HCT116 (cell line): ENCODE measurements around the gene SBSN. TPM values are rescaled to one million over a fixed set of nuclear protein-coding genes. Genes with fewer than 3 reads are reported as not detected.

ENCODE experiments used
- ATAC-seq: fragments of 200-7000 bp; cut with Tn5 transposase; 2 replicates; pipeline ENCODE4 v1.9.1; 2020; ENCODE audit warnings: mild to moderate bottlenecking, moderate library complexity
- BruUV-seq: library from RNA; stranded (reverse); fragments of 400-500 nt; replicated peaks from 2 replicates; lab custom pipeline; 2021; lab: Mats Ljungman, UMichigan
- CTCF ChIA-PET: fragments of 300-600 bp; sonication (Branson Sonifier 250); formaldehyde crosslinking; loops from one replicate; lab custom pipeline; 2021; ENCODE audit warnings: antibody characterized with exemption; lab: Charles Lee
- POLR2A ChIA-PET: fragments of 300-600, 350-600 bp; sonication (Branson Sonifier 250); formaldehyde crosslinking; loops from one replicate; lab custom pipeline; 2021; ENCODE audit warnings: antibody characterized with exemption; lab: Charles Lee
- RAD21 ChIA-PET, 2 experiments: fragments of 300-600 bp; sonication (Branson Sonifier 250); formaldehyde crosslinking; loops; one replicate each; lab custom pipeline; 2023; ENCODE audit warnings: low total read pairs in 2 of 2; ENCODE audit not compliant: uncharacterized antibody in 2 of 2, unreplicated experiment in 2 of 2, low non-redundant PET in 1 of 2; lab: Charles Lee
- DNase-seq: peaks from one replicate; pipeline ENCODE4 v3.0.0-alpha.2; 2010; ENCODE audit warnings: low read depth, low spot score
- H2AFZ ChIP-seq: fragments of 200-600 bp; shearing (Covaris generic), sonication (generic); 2 replicates; pipeline ENCODE4 v1.6.1; 2017; ENCODE audit warnings: low read depth, mixed run types, mixed read lengths, antibody characterized with exemption, low read length; ENCODE audit not compliant: poor library complexity, severe bottlenecking
- H3K27ac ChIP-seq: 2 replicates; pipeline ENCODE4 v1.5.1; 2012; ENCODE audit warnings: low read depth, low read length
- H3K27me3 ChIP-seq: fragments of 200-600 bp; sonication (generic); 2 replicates; pipeline ENCODE4 v1.6.1; 2016; ENCODE audit warnings: mixed run types, low read length, mixed read lengths; ENCODE audit not compliant: insufficient read depth
- H3K36me3 ChIP-seq, 2 experiments: fragments of 200-500 bp in 1 of 2; fragments of 200-600 bp in 1 of 2; sonication (Bioruptor generic) in 1 of 2; sonication (generic) in 1 of 2; 2 replicates each; pipeline versions ENCODE4 v1.5.1 to v1.6.1; 2014 to 2016; ENCODE audit warnings: low read length in 2 of 2, inconsistent platforms in 1 of 2, mixed read lengths in 1 of 2, mixed run types in 1 of 2; ENCODE audit not compliant: insufficient read depth in 2 of 2, control insufficient read depth in 1 of 2
- H3K4me1 ChIP-seq, 2 experiments: fragments of 200-600 bp in 1 of 2; sonication (generic) in 1 of 2; 2 replicates each; pipeline versions ENCODE4 v1.5.1 to v1.6.1; 2012 to 2017; ENCODE audit warnings: low read length in 2 of 2, inconsistent platforms in 1 of 2, mild to moderate bottlenecking in 1 of 2, mixed read lengths in 1 of 2, mixed run types in 1 of 2, moderate library complexity in 1 of 2; ENCODE audit not compliant: insufficient read depth in 2 of 2, control insufficient read depth in 1 of 2
- H3K4me2 ChIP-seq: fragments of 200-600 bp; sonication (generic); 2 replicates; pipeline ENCODE4 v1.6.1; 2017; ENCODE audit warnings: mixed run types, low read length, mixed read lengths
- H3K4me3 ChIP-seq, 2 experiments: fragments of 200-600 bp in 1 of 2; sonication (generic) in 1 of 2; replicated peaks in 1 of 2; 2 replicates each; pipeline ENCODE4 v1.5.1; 2011 to 2016; ENCODE audit warnings: low read length in 2 of 2, control low read depth in 1 of 2, low read depth in 1 of 2, mild to moderate bottlenecking in 1 of 2, mixed read lengths in 1 of 2, mixed run types in 1 of 2
- H3K79me2 ChIP-seq: fragments of 200-600 bp; sonication (generic); 2 replicates; pipeline ENCODE4 v1.6.1; 2017; ENCODE audit warnings: mild to moderate bottlenecking, mixed run types, low read length, moderate library complexity, mixed read lengths; ENCODE audit not compliant: insufficient read depth
- H3K9ac ChIP-seq: fragments of 200-600 bp; sonication (generic); 2 replicates; pipeline ENCODE4 v1.6.1; 2016; ENCODE audit warnings: low read length, mixed read lengths
- H3K9me2 ChIP-seq: fragments of 200-600 bp; sonication (generic), shearing (Covaris generic); 2 replicates; pipeline ENCODE4 v1.6.1; 2017; ENCODE audit warnings: mixed run types, mild to moderate bottlenecking, moderate library complexity; ENCODE audit not compliant: insufficient read depth
- H3K9me3 ChIP-seq, 2 experiments: fragments of 200-500 bp in 1 of 2; fragments of 200-600 bp in 1 of 2; sonication (Bioruptor generic) in 1 of 2; sonication (generic) in 1 of 2; 2 replicates each; pipeline ENCODE4 v1.6.1; 2014 to 2017; ENCODE audit warnings: low read length in 2 of 2, mixed read lengths in 2 of 2, inconsistent platforms in 1 of 2, low read depth in 1 of 2, mild to moderate bottlenecking in 1 of 2, mixed run types in 1 of 2, moderate library complexity in 1 of 2; ENCODE audit not compliant: control insufficient read depth in 1 of 2, insufficient read depth in 1 of 2
- H4K20me1 ChIP-seq: fragments of 200-600 bp; sonication (generic), shearing (Covaris generic); 2 replicates; pipeline ENCODE4 v1.6.1; 2017; ENCODE audit warnings: mixed run types, mild to moderate bottlenecking, moderate library complexity; ENCODE audit not compliant: insufficient read depth
- CTCF ChIP-seq, 3 experiments: fragments of 200-600 bp in 1 of 3; sonication (generic) in 1 of 3; IDR thresholded peaks in 2 of 3; conservative IDR thresholded peaks in 1 of 3; 2 replicates each; pipeline ENCODE4 v1.5.1; 2012 to 2017; ENCODE audit warnings: low read depth in 2 of 3, low read length in 2 of 3, antibody characterized with exemption in 1 of 3, borderline replicate concordance in 1 of 3, control low read depth in 1 of 3, mild to moderate bottlenecking in 1 of 3, mixed read lengths in 1 of 3, mixed run types in 1 of 3, moderate library complexity in 1 of 3; ENCODE audit not compliant: insufficient read depth in 1 of 3
- ELF1 ChIP-seq: IDR thresholded peaks from 2 replicates; pipeline ENCODE4 v1.6.1; 2012; ENCODE audit warnings: low read depth, borderline replicate concordance
- EZH2 ChIP-seq: fragments of 200-600 bp; sonication (generic); IDR thresholded peaks from 2 replicates; pipeline ENCODE4 v1.6.1; 2017; ENCODE audit warnings: antibody characterized with exemption, mixed run types
- EZH2phosphoT487 ChIP-seq: fragments of 200-600 bp; IDR thresholded peaks from 2 replicates; pipeline ENCODE4 v1.6.1; 2018; ENCODE audit warnings: antibody characterized with exemption, borderline replicate concordance
- FOSL1 ChIP-seq: IDR thresholded peaks from 2 replicates; pipeline ENCODE4 v1.6.1; 2012; ENCODE audit warnings: low read depth
- JUND ChIP-seq: IDR thresholded peaks from 2 replicates; pipeline ENCODE4 v1.6.1; 2012
- POLR2A ChIP-seq: IDR thresholded peaks from 2 replicates; pipeline ENCODE4 v1.7.0; 2011; ENCODE audit warnings: borderline replicate concordance; ENCODE audit not compliant: insufficient read depth, insufficient read length; ENCODE audit errors: extremely low read depth
- POLR2AphosphoS5 ChIP-seq: IDR thresholded peaks from 2 replicates; pipeline ENCODE4 v1.6.1; 2011; ENCODE audit warnings: mild to moderate bottlenecking, low read depth, low read length, moderate library complexity
- SIN3A ChIP-seq: IDR thresholded peaks from 2 replicates; pipeline ENCODE4 v1.6.1; 2012; ENCODE audit warnings: low read depth
- SP1 ChIP-seq: IDR thresholded peaks from 2 replicates; pipeline ENCODE4 v1.6.1; 2012; ENCODE audit warnings: low read depth
- SRF ChIP-seq: IDR thresholded peaks from 2 replicates; pipeline ENCODE4 v1.6.1; 2012; ENCODE audit warnings: low read depth
- YY1 ChIP-seq: IDR thresholded peaks from 2 replicates; pipeline ENCODE4 v1.6.1; 2011; ENCODE audit warnings: low read length, low read depth, moderate library complexity, mild to moderate bottlenecking; ENCODE audit not compliant: insufficient replicate concordance; ENCODE audit errors: extremely low read depth
- ZFX ChIP-seq: fragments of 450-650 bp; IDR thresholded peaks from 2 replicates; pipeline ENCODE4 v1.6.1; 2017
- ZNF274 ChIP-seq: fragments of 200-500 bp; sonication (Bioruptor generic); IDR thresholded peaks from 2 replicates; pipeline ENCODE4 v1.6.1; 2014; ENCODE audit warnings: mild to moderate bottlenecking, low read depth, low read length, inconsistent platforms
- intact Hi-C: fragments of 100-400 bp; cut with micrococcal nuclease; formaldehyde crosslinking; loops from 2 replicates; pipeline ENCODE4 v1.10.0; 2022
- total RNA-seq: library from RNA; stranded (reverse); gene quantifications from one replicate; pipeline ENCODE4 v1.2.1, GENCODE V29; 2021; ENCODE audit not compliant: unreplicated experiment
- TF ChIP-seq, protein P1 (sequence below): IDR thresholded peaks from 2 replicates; pipeline ENCODE4 v1.6.1; 2012
- TF ChIP-seq, protein P2 (sequence below): IDR thresholded peaks from 2 replicates; pipeline ENCODE4 v1.6.1; 2012; ENCODE audit warnings: low read depth

The SBSN gene
- total RNA-seq, 1 experiment from 2014 or later, result 0.66 TPM

GRCh38 chr19:35539850-35540249, 11.7 kb upstream of the SBSN start:
- no peak overlapping the region for H3K4me2 ChIP-seq
- ATAC-seq (no peak), DNase-seq (no peak)
- no peaks in the 10 kb centered on the region for H3K27me3 ChIP-seq
- peaks cover 8 to 30% of the 10 kb centered on the region in 2 experiments; a peak in 3 of 4 replicates for H3K36me3 ChIP-seq
- ChIA-PET CTCF (no interaction called here), POLR2A (no interaction called here), RAD21 (no interaction called here)
- TF ChIP-seq EZH2phosphoT487 (no peak), YY1 (no peak), FOSL1 (no peak), JUND (no peak), SP1 (no peak), CTCF (IDR thresholded peaks at IDR 0.05 in 2 of 3, conservative IDR thresholded peaks at IDR 0.05 in 1 of 3; ENCODE audit: borderline replicate concordance in 1 of 3, insufficient read depth in 1 of 3, low read depth in 2 of 3, low read length in 2 of 3) (no peak), EZH2 (no peak), POLR2AphosphoS5 (no peak), SIN3A (no peak), SRF (no peak), POLR2A (no peak), ZFX (no peak), ELF1 (no peak), ZNF274 (no peak)
- TF ChIP-seq, protein P1, sequence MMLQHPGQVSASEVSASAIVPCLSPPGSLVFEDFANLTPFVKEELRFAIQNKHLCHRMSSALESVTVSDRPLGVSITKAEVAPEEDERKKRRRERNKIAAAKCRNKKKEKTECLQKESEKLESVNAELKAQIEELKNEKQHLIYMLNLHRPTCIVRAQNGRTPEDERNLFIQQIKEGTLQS, result no peak
- TF ChIP-seq, protein P2, sequence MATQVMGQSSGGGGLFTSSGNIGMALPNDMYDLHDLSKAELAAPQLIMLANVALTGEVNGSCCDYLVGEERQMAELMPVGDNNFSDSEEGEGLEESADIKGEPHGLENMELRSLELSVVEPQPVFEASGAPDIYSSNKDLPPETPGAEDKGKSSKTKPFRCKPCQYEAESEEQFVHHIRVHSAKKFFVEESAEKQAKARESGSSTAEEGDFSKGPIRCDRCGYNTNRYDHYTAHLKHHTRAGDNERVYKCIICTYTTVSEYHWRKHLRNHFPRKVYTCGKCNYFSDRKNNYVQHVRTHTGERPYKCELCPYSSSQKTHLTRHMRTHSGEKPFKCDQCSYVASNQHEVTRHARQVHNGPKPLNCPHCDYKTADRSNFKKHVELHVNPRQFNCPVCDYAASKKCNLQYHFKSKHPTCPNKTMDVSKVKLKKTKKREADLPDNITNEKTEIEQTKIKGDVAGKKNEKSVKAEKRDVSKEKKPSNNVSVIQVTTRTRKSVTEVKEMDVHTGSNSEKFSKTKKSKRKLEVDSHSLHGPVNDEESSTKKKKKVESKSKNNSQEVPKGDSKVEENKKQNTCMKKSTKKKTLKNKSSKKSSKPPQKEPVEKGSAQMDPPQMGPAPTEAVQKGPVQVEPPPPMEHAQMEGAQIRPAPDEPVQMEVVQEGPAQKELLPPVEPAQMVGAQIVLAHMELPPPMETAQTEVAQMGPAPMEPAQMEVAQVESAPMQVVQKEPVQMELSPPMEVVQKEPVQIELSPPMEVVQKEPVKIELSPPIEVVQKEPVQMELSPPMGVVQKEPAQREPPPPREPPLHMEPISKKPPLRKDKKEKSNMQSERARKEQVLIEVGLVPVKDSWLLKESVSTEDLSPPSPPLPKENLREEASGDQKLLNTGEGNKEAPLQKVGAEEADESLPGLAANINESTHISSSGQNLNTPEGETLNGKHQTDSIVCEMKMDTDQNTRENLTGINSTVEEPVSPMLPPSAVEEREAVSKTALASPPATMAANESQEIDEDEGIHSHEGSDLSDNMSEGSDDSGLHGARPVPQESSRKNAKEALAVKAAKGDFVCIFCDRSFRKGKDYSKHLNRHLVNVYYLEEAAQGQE, result no peak
- H3K4me3 ChIP-seq, result no peak overlapping the region
- no peak overlapping the region for H2AFZ ChIP-seq
- no peak overlapping the region for H3K27ac ChIP-seq
- H3K9me3 ChIP-seq, result no peaks in the 10 kb centered on the region
- no peak overlapping the region for H3K9ac ChIP-seq
- H3K4me1 ChIP-seq, result peaks cover 3 to 8% of the 10 kb centered on the region in 2 experiments; a peak in 3 of 4 replicates
- BruUV-seq, result no TSS peak
- no peaks in the 10 kb centered on the region for H4K20me1 ChIP-seq
- H3K79me2 ChIP-seq, result peaks cover 21% of the 10 kb centered on the region
- intact Hi-C loops, result loop anchor here (10.0 kb wide), 1 partner anchor 395 kb away; the partner anchor contains the start of gene LRFN3
- no peaks in the 10 kb centered on the region for H3K9me2 ChIP-seq
